HG03521 (cell line): ENCODE data around the gene MED26.
A peak's percentile ranks its signal among the peaks of the same experiment; 100 is the strongest.
"Not testable (repeated sequence)": the region's sequence is repeated elsewhere in the genome, so short reads cannot be mapped to it uniquely, and the experiment has no call there.

Source experiments
- ATAC-seq: cut with Tn5 transposase; IDR thresholded peaks from one replicate; pipeline ENCODE4 v1.9.1; 2021; ENCODE audit warnings: mild to moderate bottlenecking, moderate library complexity; ENCODE audit not compliant: unreplicated experiment

The MED26 gene

GRCh38 chr19:16651421-16652188, 23.6 kb upstream of the MED26 start:
- ATAC-seq = not testable (repeated sequence)

GRCh38 chr19:16650821-16651220, 22.8 kb upstream of the MED26 start:
- ATAC-seq = no peak

- no peak for ATAC-seq
Observed at GRCh38 chr19:16649734-16650133, 21.7 kb upstream of the MED26 start.

- ATAC-seq = no peak
Observed at GRCh38 chr19:16645140-16645539, 17.1 kb upstream of the MED26 start.

- ATAC-seq = no peak
Observed at GRCh38 chr19:16641695-16642094, 13.7 kb upstream of the MED26 start.

- ATAC-seq = no peak
Observed at GRCh38 chr19:16640951-16641350, 12.9 kb upstream of the MED26 start.

GRCh38 chr19:16638666-16639065, 10.7 kb upstream of the MED26 start:
- ATAC-seq = no peak

- ATAC-seq = no peak
Observed at GRCh38 chr19:16637535-16637934, 9.5 kb upstream of the MED26 start.

GRCh38 chr19:16631465-16631864, 3.5 kb upstream of the MED26 start:
- no peak for ATAC-seq

- ATAC-seq = no peak
Observed at GRCh38 chr19:16628984-16629691, 1.1 kb upstream of the MED26 start.

GRCh38 chr19:16627928-16628182, 149 bp downstream of the MED26 start:
- no peak for ATAC-seq

- peak; percentile 3 for ATAC-seq
Observed at GRCh38 chr19:16627193-16627927, 644 bp downstream of the MED26 start.

GRCh38 chr19:16626796-16627192, 1.2 kb downstream of the MED26 start:
- no peak for ATAC-seq

GRCh38 chr19:16625163-16625958, 2.6 kb downstream of the MED26 start:
- no peak for ATAC-seq

- no peak for ATAC-seq
Observed at GRCh38 chr19:16624236-16624635, 3.8 kb downstream of the MED26 start.

- ATAC-seq = no peak
Observed at GRCh38 chr19:16623576-16623975, 4.4 kb downstream of the MED26 start.

- ATAC-seq = no peak
Observed at GRCh38 chr19:16623066-16623465, 4.9 kb downstream of the MED26 start.

- no peak for ATAC-seq
Observed at GRCh38 chr19:16621165-16621800, 6.7 kb downstream of the MED26 start.

- no peak for ATAC-seq
Observed at GRCh38 chr19:16620584-16620983, 7.4 kb downstream of the MED26 start.

- no peak for ATAC-seq
Observed at GRCh38 chr19:16620018-16620417, 8.0 kb downstream of the MED26 start.

GRCh38 chr19:16619457-16619856, 8.5 kb downstream of the MED26 start:
- ATAC-seq = no peak
